Nephron (organoid): ENCODE measurements around the gene SCN3A.
A peak's percentile ranks its signal among the peaks of the same experiment; 100 is the strongest.

Source experiments
- H3K27ac Mint-ChIP-seq, 3 experiments: 2 replicates each; pipeline ENCODE4 v1.8.0; 2020; ENCODE audit warnings: mixed read lengths in 3 of 3, mild to moderate bottlenecking in 2 of 3, moderate library complexity in 1 of 3
- H3K27me3 Mint-ChIP-seq: 2 replicates; pipeline ENCODE4 v1.8.0; 2021; ENCODE audit warnings: low read depth, mild to moderate bottlenecking, moderate library complexity, mixed read lengths
- H3K36me3 Mint-ChIP-seq: 2 replicates; pipeline ENCODE4 v1.8.0; 2020; ENCODE audit warnings: low read depth, mixed read lengths
- H3K4me1 Mint-ChIP-seq: 2 replicates; pipeline ENCODE4 v1.8.0; 2020; ENCODE audit warnings: mixed read lengths
- H3K4me3 Mint-ChIP-seq, 3 experiments: 2 replicates each; pipeline ENCODE4 v1.8.0; 2020; ENCODE audit warnings: mild to moderate bottlenecking in 3 of 3, mixed read lengths in 3 of 3, moderate library complexity in 2 of 3
- H3K9me3 Mint-ChIP-seq: 2 replicates; pipeline ENCODE4 v1.8.0; 2020; ENCODE audit warnings: mixed read lengths
- TF ChIP-seq, protein P1 (sequence below), 3 experiments: fragments of 200-600 bp; sonication (generic); IDR thresholded peaks; one replicate each; pipeline ENCODE4 v1.5.0; 2021; ENCODE audit warnings: antibody characterized with exemption in 3 of 3; ENCODE audit not compliant: unreplicated experiment in 3 of 3

Gene SCN3A

DNA sequence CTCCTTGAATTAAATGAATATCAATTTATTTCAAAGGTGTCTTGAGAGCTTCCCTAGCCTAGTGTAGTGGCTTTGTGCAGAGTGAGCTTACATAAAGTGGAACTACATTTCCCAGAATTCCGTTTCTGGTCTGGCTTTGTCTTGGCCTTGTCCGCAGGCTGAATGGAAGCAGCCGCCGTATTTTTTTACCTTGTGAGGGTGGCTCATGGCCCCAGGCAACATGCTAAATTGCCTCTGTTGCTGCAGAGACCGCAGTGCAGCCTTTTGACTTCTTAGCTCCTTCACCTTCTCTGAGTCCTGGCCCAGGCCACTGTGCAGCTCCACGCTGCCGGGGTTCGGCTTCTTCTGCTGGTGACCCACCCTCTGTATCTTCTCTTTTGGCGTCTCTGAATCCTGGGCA is 133.8 kb downstream of the SCN3A start:
- TF ChIP-seq, protein P1, sequence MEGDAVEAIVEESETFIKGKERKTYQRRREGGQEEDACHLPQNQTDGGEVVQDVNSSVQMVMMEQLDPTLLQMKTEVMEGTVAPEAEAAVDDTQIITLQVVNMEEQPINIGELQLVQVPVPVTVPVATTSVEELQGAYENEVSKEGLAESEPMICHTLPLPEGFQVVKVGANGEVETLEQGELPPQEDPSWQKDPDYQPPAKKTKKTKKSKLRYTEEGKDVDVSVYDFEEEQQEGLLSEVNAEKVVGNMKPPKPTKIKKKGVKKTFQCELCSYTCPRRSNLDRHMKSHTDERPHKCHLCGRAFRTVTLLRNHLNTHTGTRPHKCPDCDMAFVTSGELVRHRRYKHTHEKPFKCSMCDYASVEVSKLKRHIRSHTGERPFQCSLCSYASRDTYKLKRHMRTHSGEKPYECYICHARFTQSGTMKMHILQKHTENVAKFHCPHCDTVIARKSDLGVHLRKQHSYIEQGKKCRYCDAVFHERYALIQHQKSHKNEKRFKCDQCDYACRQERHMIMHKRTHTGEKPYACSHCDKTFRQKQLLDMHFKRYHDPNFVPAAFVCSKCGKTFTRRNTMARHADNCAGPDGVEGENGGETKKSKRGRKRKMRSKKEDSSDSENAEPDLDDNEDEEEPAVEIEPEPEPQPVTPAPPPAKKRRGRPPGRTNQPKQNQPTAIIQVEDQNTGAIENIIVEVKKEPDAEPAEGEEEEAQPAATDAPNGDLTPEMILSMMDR (IDR thresholded peaks at IDR 0.05; ENCODE audit: unreplicated experiment in 3 of 3) = no peak
- H3K27me3 Mint-ChIP-seq = no peaks in the 10 kb centered on the region
- peaks cover 10% of the 10 kb centered on the region for H3K9me3 Mint-ChIP-seq
- H3K36me3 Mint-ChIP-seq = peaks cover 5% of the 10 kb centered on the region
- peak overlapping the region in 2 of 3 experiments; percentile 17 to 95 for H3K27ac Mint-ChIP-seq
- H3K4me1 Mint-ChIP-seq = peaks cover 31% of the 10 kb centered on the region
- H3K4me3 Mint-ChIP-seq = no peak overlapping the region

DNA sequence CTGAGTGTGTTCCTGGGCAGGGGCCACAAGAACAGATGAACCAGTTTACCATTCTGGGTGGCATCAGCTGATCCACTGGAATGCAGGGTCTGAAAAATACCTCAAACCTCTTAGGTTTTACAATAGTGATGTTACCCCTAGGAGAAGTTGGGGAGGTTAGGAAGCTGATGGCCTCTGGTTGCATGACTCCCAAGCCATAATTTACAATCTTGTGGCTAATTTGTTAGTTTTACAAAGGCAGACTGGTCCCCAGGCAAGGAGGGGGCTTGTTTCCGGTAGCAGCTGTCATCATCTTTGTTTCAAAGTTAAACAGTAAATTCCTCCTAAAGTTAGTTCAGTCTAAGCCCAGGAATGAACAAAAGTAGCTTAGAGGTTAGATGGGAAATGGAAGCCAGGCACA is 134.7 kb downstream of the SCN3A start:
- TF ChIP-seq, protein P1 (IDR thresholded peaks at IDR 0.05; ENCODE audit: unreplicated experiment in 3 of 3) = no peak
- no peaks in the 10 kb centered on the region for H3K27me3 Mint-ChIP-seq
- H3K9me3 Mint-ChIP-seq = peaks cover 10% of the 10 kb centered on the region
- H3K4me3 Mint-ChIP-seq = no peak overlapping the region
- H3K4me1 Mint-ChIP-seq = peaks cover 31% of the 10 kb centered on the region
- peaks cover 5% of the 10 kb centered on the region for H3K36me3 Mint-ChIP-seq
- peak overlapping the region; percentile 53 to 95 (median 61) for H3K27ac Mint-ChIP-seq

DNA sequence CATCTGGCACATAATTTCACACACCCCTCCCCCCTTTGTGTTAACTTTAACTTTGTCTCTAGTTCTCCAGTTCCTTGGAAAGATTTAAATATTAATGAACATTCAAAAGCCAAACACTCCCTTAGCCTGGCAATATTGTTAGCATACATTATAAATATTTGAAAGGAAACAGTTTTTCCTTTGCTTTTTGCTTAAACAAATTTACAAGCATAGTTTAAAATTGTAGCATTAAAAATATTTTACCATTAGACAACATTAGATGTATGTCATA is 135.4 kb downstream of the SCN3A start:
- Mint-ChIP-seq H3K4me3 (peak overlapping the region; percentile 65 to 76 (median 71)), H3K27me3 (no peaks in the 10 kb centered on the region), H3K27ac (peak overlapping the region; percentile 53 to 95 (median 83)), H3K4me1 (peaks cover 31% of the 10 kb centered on the region), H3K36me3 (peaks cover 1% of the 10 kb centered on the region), H3K9me3 (peaks cover 5% of the 10 kb centered on the region)
- TF ChIP-seq, protein P1 (IDR thresholded peaks at IDR 0.05; ENCODE audit: unreplicated experiment in 3 of 3) = no peak

DNA sequence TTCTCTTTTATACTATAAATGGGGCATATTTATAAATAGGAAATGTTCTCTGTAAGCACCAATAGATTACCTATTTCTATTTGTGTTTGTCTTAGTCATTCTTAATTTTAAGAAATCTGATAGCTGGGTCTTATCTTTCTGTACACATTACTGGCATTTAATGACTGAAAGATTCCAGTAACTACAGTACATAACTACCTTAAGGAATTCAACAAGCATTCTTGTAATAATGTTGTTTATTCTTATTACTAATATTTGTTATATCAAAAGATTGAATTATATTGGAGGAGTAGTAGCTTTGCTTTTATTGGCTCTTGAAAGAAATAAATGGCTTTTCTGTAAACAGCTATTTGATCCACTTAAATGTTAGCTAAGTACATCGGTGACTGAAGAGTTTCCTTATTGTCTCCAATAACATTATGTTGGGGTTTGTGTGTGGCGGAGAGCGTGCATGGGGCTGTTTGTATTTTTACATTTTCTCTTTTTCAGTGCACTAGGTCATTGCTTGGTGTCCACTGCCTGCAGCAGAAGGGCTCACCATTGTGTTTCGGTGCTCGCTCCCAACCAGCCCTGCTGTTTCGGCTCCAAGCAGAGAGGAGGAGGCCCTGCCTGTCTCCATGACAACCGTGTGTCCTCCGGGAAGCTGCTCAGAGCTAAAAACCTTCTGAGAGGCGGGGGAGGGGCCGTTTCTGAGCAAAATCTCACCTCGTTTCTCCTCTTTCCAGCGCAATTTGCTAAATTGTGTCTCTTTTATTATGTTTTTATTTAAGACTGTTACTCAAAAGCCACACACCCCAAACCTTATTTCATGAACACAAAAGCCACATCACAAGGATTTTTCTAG is 136.0 kb downstream of the SCN3A start:
- Mint-ChIP-seq H3K36me3 (no peaks in the 10 kb centered on the region), H3K4me3 (peak overlapping the region; percentile 65 to 76 (median 71)), H3K27me3 (no peaks in the 10 kb centered on the region), H3K9me3 (peaks cover 5% of the 10 kb centered on the region), H3K4me1 (peaks cover 31% of the 10 kb centered on the region), H3K27ac (peak overlapping the region; percentile 53 to 95 (median 83))
- TF ChIP-seq, protein P1 (IDR thresholded peaks at IDR 0.05; ENCODE audit: unreplicated experiment in 3 of 3) = no peak

DNA sequence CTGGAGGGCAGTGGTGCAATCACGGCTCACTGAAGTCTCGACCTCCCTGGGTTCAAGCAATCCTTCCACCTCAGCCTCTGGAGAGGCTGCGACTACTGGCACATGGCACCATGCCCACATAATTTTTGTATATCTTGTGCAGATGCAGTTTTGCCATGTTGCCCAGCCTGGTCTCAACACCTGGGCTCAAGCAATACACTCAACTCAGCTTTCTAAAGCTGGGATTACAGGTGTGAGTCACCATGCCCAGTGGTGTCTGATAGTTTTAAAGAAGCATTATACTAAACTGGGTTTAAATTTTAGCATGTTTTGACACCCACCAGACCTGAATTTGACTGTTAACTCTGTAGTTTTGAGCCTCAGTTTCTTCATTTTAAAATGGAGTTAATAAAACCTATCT is 139.1 kb downstream of the SCN3A start:
- H3K9me3 Mint-ChIP-seq = no peaks in the 10 kb centered on the region
- TF ChIP-seq, protein P1 (IDR thresholded peaks at IDR 0.05; ENCODE audit: unreplicated experiment in 3 of 3) = no peak
- H3K27me3 Mint-ChIP-seq = peaks cover 4% of the 10 kb centered on the region
- no peaks in the 10 kb centered on the region for H3K36me3 Mint-ChIP-seq
- no peak overlapping the region for H3K27ac Mint-ChIP-seq
- H3K4me3 Mint-ChIP-seq = no peak overlapping the region
- peaks cover 25% of the 10 kb centered on the region for H3K4me1 Mint-ChIP-seq

DNA sequence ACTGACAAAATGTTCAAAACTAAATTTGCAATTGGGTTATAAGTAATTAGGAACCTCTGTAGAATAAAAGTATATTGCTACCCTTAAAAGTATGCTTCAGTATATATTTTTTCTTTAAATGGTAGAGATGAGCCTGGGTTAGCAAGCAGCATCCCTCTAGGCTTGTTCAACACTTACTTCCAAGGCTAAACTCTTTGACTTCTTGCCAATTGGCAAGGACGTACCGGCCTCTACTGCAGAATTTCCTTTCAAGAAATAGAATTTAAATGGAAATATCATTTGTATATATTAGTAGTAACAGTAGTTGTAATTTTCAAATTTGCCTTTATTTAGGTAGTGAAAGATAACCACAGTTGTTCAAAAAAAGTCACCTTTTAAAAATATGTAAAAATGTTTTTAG is 143.4 kb downstream of the SCN3A start:
- Mint-ChIP-seq H3K27me3 (peaks cover 4% of the 10 kb centered on the region), H3K9me3 (no peaks in the 10 kb centered on the region), H3K4me1 (peaks cover 3% of the 10 kb centered on the region), H3K27ac (no peak overlapping the region), H3K36me3 (no peaks in the 10 kb centered on the region), H3K4me3 (no peak overlapping the region)
- TF ChIP-seq, protein P1 (IDR thresholded peaks at IDR 0.05; ENCODE audit: unreplicated experiment in 3 of 3) = no peak
